Pancreas (tissue), 10 donors: Measurements from ENCODE around the gene VIPAS39. TPM values are rescaled to one million over a fixed set of nuclear protein-coding genes. Genes with fewer than 3 reads are reported as not detected.

Experiments
- ATAC-seq, 4 donors: fragments of 200-7000 bp; cut with Tn5 transposase; one replicate each; pipeline versions ENCODE4 v1.8.0 to v1.9.1; 2020; ENCODE audit warnings: mild to moderate bottlenecking in 4 of 4, moderate library complexity in 4 of 4
- DNase-seq, 6 donors: peaks; one replicate each; pipeline ENCODE4 v3.0.0-alpha.2; 2020
- FAIRE-seq: peaks from 2 replicates; lab custom pipeline; 2012; peaks lifted over from hg19 to GRCh38; lab: Jason Lieb, UNC
- H3K27ac ChIP-seq, 4 donors: fragments of 200-600 bp; sonication (generic); 1 replicate in 3 of 4; 2 replicates in 1 of 4; pipeline versions ENCODE4 v1.5.0 to v1.8.0; 2020
- H3K27me3 ChIP-seq, 4 donors: fragments of 200-600 bp; one replicate each; pipeline ENCODE4 v1.8.0; 2021
- H3K36me3 ChIP-seq, 3 donors: fragments of 200-600 bp; sonication (generic) in 1 of 3; one replicate each; pipeline versions ENCODE4 v1.5.0 to v1.8.0; 2020 to 2021
- H3K4me1 ChIP-seq, 3 donors: fragments of 200-600 bp; one replicate each; pipeline ENCODE4 v1.8.0; 2021
- H3K4me3 ChIP-seq, 4 donors: fragments of 200-600 bp; sonication (generic) in 2 of 4; one replicate each; pipeline versions ENCODE4 v1.5.0 to v1.8.0; 2020 to 2021
- H3K9me3 ChIP-seq, 4 donors: fragments of 200-600 bp; one replicate each; pipeline ENCODE4 v1.8.0; 2021
- CTCF ChIP-seq, 4 donors: fragments of 200-600 bp; sonication (generic) in 3 of 4; IDR thresholded peaks; one replicate each; pipeline versions ENCODE4 v1.5.0 to v1.8.0; 2021; ENCODE audit warnings: antibody characterized with exemption in 4 of 4
- WGBS, 2 donors: extraction: QIAGEN DNeasy Blood & Tissue Kit; methylation state at CpG; one replicate each; pipeline ENCODE4 v1.1.7; 2013; 5-methylcytosine and 5-hydroxymethylcytosine counted together
- intact Hi-C, 3 donors: fragments of 100-400 bp; cut with DNase I; formaldehyde crosslinking; loops; one replicate each; pipeline versions ENCODE4 v1.11.1 to v1.14.2; 2022
- polyA plus RNA-seq, 2 donors: library from polyadenylated mRNA; stranded (reverse); fragments of 200-250 nt; gene quantifications; one replicate each; pipeline ENCODE4 v1.2.3, GENCODE V29; 2013
- total RNA-seq, 6 donors: library from RNA; stranded (reverse); fragmentation: NEBNext Ultra II Directional in 4 of 6; extraction: Animal tissue kit (Norgen Biotek cat#: 25700) in 4 of 6; gene quantifications; one replicate each; pipeline versions ENCODE4 v1.2.1 to v1.2.4, GENCODE V29; 2021 to 2023
- donor health status: healthy with polysubstance abuse.
- donor health status: DM: no; HTN: no; CAD: no; lungs with moderate emphysema.
- donor health status: DM: no; HTN: no; CAD: no.
- donor health status: control.
- donor health status: control.
- donor health status: Bipolar disorder and iron deficiency.
- donor health status: DM: yes; HTN: yes; CAD: no.
- donor health status: DM: no; HTN: no; CAD: no.
- donor health status: DM: no; HTN: no; CAD: no.
- donor health status: DM: yes; HTN: yes; CAD: no.

Gene VIPAS39
- total and polyA plus RNA-seq, 8 donors = 6.1 to 12.5 (median 7.7) TPM

DNA sequence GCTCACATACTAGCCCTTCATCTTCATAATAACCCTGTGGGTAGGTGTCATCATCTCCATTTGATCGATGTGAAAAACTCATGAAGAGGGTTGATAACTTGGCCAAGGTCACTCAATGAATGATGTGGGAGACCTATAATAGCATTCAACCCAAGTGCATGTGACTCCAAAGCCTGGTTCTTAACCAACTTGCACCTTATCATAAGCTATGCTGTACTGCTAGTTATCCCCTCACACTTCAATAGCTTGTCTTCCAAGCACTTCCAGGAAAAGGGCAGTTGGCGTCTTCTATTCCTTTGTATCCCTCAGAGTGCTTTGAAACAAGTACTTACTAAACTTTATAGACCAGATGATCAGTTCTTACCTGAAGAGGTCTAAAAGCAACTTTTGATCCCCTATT lies 15.2 kb downstream of the VIPAS39 start:
- no peak for FAIRE-seq
- no peak overlapping the region for H3K27ac ChIP-seq
- intact Hi-C loops = no loop called here
- WGBS, 2 donors = 86 to 94% methylated on average over 2 of the region's 2 CpGs
- no peak for ATAC-seq
- no peaks in the 10 kb centered on the region for H3K9me3 ChIP-seq
- no peak for DNase-seq
- H3K36me3 ChIP-seq = peaks cover 4 to 48% (median 25%) of the 10 kb centered on the region in 3 donors
- H3K4me3 ChIP-seq = no peak overlapping the region
- H3K27me3 ChIP-seq = no peaks in the 10 kb centered on the region
- no peaks in the 10 kb centered on the region for H3K4me1 ChIP-seq
- TF ChIP-seq CTCF (IDR thresholded peaks at IDR 0.05) = no peak

DNA sequence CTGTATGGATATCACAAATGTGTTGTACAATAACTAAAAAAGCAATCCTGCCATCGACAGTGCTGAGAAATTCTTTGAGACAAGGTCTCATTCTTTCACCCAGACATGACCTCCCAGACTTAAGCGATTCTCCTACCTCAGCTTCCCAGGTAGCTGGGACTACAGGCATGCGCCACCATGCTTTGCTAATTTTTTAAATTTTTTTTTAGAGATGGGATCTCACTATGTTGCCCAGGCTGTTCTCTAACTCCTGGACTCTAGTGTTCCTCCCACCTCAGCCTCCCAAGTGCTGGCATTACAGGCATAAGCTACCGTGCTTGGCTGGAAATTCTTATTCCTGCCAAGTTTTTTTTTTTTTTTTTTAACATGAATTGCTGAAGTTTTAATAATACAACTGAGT lies 17.5 kb downstream of the VIPAS39 start:
- no peak overlapping the region for H3K4me3 ChIP-seq
- ATAC-seq = no peak
- WGBS, 2 donors = 96 to 97% methylated on average over 4 of the region's 4 CpGs
- H3K9me3 ChIP-seq = no peaks in the 10 kb centered on the region
- H3K27ac ChIP-seq = no peak overlapping the region
- no peak for FAIRE-seq
- intact Hi-C loops = no loop called here
- TF ChIP-seq CTCF (IDR thresholded peaks at IDR 0.05) = no peak
- no peak for DNase-seq
- H3K4me1 ChIP-seq = no peaks in the 10 kb centered on the region
- no peaks in the 10 kb centered on the region for H3K27me3 ChIP-seq
- peaks cover 4 to 55% (median 25%) of the 10 kb centered on the region in 3 donors for H3K36me3 ChIP-seq

GRCh38 chr14:77438596-77438995 lies 18.8 kb downstream of the VIPAS39 start:
- Histone ChIP-seq H3K4me1 (no peaks in the 10 kb centered on the region), H3K4me3 (no peak overlapping the region), H3K9me3 (no peaks in the 10 kb centered on the region), H3K27ac (no peak overlapping the region), H3K36me3 (peaks cover 0 to 53% (median 22%) of the 10 kb centered on the region in 3 donors), H3K27me3 (no peaks in the 10 kb centered on the region)
- FAIRE-seq (no peak), ATAC-seq (no peak), DNase-seq (no peak)
- no peak for TF ChIP-seq CTCF (IDR thresholded peaks at IDR 0.05)
- intact Hi-C loops = no loop called here
- 98 to 100% methylated on average over 1 of the region's 1 CpG for WGBS, 2 donors

GRCh38 chr14:77436042-77436441 lies 21.4 kb downstream of the VIPAS39 start:
- peaks cover 0 to 45% (median 8%) of the 10 kb centered on the region in 3 donors for H3K36me3 ChIP-seq
- WGBS, 2 donors = 95 to 98% methylated on average over 3 of the region's 3 CpGs
- intact Hi-C loops = no loop called here
- no peaks in the 10 kb centered on the region for H3K27me3 ChIP-seq
- DNase-seq (no peak), FAIRE-seq (no peak), ATAC-seq (no peak)
- H3K4me3 ChIP-seq = no peak overlapping the region
- no peak for TF ChIP-seq CTCF (IDR thresholded peaks at IDR 0.05)
- H3K4me1 ChIP-seq = no peaks in the 10 kb centered on the region
- no peaks in the 10 kb centered on the region for H3K9me3 ChIP-seq
- no peak overlapping the region for H3K27ac ChIP-seq

- TF ChIP-seq CTCF (IDR thresholded peaks at IDR 0.05) = no peak
- Histone ChIP-seq H3K36me3 (peaks cover 0 to 66% (median 32%) of the 10 kb centered on the region in 3 donors), H3K4me3 (no peak overlapping the region), H3K27ac (no peak overlapping the region), H3K9me3 (no peaks in the 10 kb centered on the region), H3K4me1 (no peaks in the 10 kb centered on the region), H3K27me3 (no peaks in the 10 kb centered on the region)
- FAIRE-seq (no peak), DNase-seq (no peak), ATAC-seq (no peak)
- WGBS, 2 donors = 96 to 98% methylated on average over 3 of the region's 3 CpGs
- intact Hi-C loops = no loop called here
Measured at GRCh38 chr14:77426396-77426795, 31.0 kb downstream of the VIPAS39 start.
